ENCODE measurements around the gene FNTB. TPM values are rescaled to one million over a fixed set of nuclear protein-coding genes. Genes with fewer than 3 reads are reported as not detected.

The FNTB gene
- polyA plus RNA-seq, 1 donor from 2014 or later: 6.7 TPM

DNA sequence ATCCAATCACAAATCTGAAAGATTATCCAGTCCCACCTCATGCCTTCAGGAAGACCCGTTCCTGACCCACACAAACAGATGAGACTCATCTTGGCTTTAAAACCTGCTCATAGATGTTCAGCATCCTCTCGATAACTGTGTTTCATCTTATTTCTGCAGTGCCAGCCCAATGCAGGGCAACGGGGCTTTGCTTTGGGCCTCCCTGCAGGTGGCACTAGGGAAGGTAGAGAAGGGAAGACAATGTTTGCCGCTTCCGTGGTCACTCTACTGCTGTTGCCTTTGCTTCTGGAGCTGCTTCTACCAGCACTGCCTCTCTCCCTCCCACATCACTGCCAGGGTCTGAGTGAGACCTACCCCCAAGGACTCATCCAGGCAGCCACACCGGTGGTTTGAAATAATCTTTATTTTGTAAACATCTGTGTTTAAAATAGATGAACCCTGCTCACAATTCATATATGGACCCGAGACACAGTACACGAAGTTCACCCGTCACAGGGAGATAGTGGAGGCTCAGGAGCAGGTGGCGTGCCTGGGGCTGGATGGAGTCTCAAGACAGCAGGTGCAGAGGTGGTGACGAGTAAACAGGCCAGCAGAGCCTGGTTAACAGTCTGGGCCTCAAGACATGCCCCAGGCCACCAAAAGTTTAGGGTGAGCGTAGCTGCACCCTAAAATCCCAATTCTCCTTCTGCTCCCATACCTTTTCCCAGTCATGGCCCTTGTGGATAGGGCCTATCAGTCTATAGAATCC, 41.1 kb upstream of the FNTB start:
- Histone ChIP-seq H3K9me2 (ENCODE audit: insufficient read depth, low read length) (no peaks in the 10 kb centered on the region), H3K36me3 (ENCODE audit: insufficient read depth, low read length) (no peaks in the 10 kb centered on the region), H2AFZ (ENCODE audit: low read depth, low read length) (no peak overlapping the region), H3K9me3 (ENCODE audit: low read length) (no peaks in the 10 kb centered on the region), H3K79me2 (replicated peaks; ENCODE audit: insufficient read depth, low read length) (no peaks in the 10 kb centered on the region), H3K4me3 (ENCODE audit: low read length) (no peak overlapping the region), H3K9ac (ENCODE audit: low read length) (no peak overlapping the region), H3K27ac (ENCODE audit: low read length) (no peak overlapping the region), H3K4me2 (ENCODE audit: low read length) (no peak overlapping the region), H3F3A (ENCODE audit: insufficient read depth, low read length, poor library complexity, severe bottlenecking) (no peaks in the 10 kb centered on the region), H4K20me1 (ENCODE audit: insufficient read depth) (no peaks in the 10 kb centered on the region), H3K27me3 (ENCODE audit: insufficient read depth, low read depth, low read length) (no peaks in the 10 kb centered on the region)
- TF ChIP-seq EZH2 (IDR thresholded peaks at IDR 0.05; ENCODE audit: borderline replicate concordance, insufficient read depth, low read length, poor library complexity, severe bottlenecking): no peak
- no peak for TF ChIP-seq RAD21 (conservative IDR thresholded peaks at IDR 0.05)
- no peak for TF ChIP-seq SMC3 (conservative IDR thresholded peaks at IDR 0.05; ENCODE audit: poor library complexity)
- TF ChIP-seq POLR2AphosphoS5 (IDR thresholded peaks at IDR 0.05): no peak
- TF ChIP-seq CTCF (IDR thresholded peaks at IDR 0.05; ENCODE audit: poor library complexity, severe bottlenecking): no peak
- no peak for TF ChIP-seq EP300 (conservative IDR thresholded peaks at IDR 0.05; ENCODE audit: poor library complexity, severe bottlenecking)
- no peak for TF ChIP-seq MXI1 (conservative IDR thresholded peaks at IDR 0.05; ENCODE audit: poor library complexity, severe bottlenecking)
- no peak for TF ChIP-seq TAF1 (IDR thresholded peaks at IDR 0.05; ENCODE audit: low read depth)

GRCh38 chr14:64946310-64947045, 40.2 kb upstream of the FNTB start:
- Histone ChIP-seq H3K36me3 (ENCODE audit: insufficient read depth, low read length) (no peaks in the 10 kb centered on the region), H2AFZ (ENCODE audit: low read depth, low read length) (no peak overlapping the region), H3K79me2 (replicated peaks; ENCODE audit: insufficient read depth, low read length) (no peaks in the 10 kb centered on the region), H3K4me3 (ENCODE audit: low read length) (no peak overlapping the region), H3F3A (ENCODE audit: insufficient read depth, low read length, poor library complexity, severe bottlenecking) (no peaks in the 10 kb centered on the region), H3K9me3 (ENCODE audit: low read length) (no peaks in the 10 kb centered on the region), H3K4me2 (ENCODE audit: low read length) (no peak overlapping the region), H4K20me1 (ENCODE audit: insufficient read depth) (no peaks in the 10 kb centered on the region), H3K9me2 (ENCODE audit: insufficient read depth, low read length) (no peaks in the 10 kb centered on the region), H3K27ac (ENCODE audit: low read length) (no peak overlapping the region), H3K27me3 (ENCODE audit: insufficient read depth, low read depth, low read length) (no peaks in the 10 kb centered on the region), H3K9ac (ENCODE audit: low read length) (no peak overlapping the region)
- peak; percentile 0 for TF ChIP-seq POLR2AphosphoS5 (IDR thresholded peaks at IDR 0.05)
- TF ChIP-seq, protein P1, sequence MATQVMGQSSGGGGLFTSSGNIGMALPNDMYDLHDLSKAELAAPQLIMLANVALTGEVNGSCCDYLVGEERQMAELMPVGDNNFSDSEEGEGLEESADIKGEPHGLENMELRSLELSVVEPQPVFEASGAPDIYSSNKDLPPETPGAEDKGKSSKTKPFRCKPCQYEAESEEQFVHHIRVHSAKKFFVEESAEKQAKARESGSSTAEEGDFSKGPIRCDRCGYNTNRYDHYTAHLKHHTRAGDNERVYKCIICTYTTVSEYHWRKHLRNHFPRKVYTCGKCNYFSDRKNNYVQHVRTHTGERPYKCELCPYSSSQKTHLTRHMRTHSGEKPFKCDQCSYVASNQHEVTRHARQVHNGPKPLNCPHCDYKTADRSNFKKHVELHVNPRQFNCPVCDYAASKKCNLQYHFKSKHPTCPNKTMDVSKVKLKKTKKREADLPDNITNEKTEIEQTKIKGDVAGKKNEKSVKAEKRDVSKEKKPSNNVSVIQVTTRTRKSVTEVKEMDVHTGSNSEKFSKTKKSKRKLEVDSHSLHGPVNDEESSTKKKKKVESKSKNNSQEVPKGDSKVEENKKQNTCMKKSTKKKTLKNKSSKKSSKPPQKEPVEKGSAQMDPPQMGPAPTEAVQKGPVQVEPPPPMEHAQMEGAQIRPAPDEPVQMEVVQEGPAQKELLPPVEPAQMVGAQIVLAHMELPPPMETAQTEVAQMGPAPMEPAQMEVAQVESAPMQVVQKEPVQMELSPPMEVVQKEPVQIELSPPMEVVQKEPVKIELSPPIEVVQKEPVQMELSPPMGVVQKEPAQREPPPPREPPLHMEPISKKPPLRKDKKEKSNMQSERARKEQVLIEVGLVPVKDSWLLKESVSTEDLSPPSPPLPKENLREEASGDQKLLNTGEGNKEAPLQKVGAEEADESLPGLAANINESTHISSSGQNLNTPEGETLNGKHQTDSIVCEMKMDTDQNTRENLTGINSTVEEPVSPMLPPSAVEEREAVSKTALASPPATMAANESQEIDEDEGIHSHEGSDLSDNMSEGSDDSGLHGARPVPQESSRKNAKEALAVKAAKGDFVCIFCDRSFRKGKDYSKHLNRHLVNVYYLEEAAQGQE (IDR thresholded peaks at IDR 0.05; ENCODE audit: borderline replicate concordance): no peak
